PC-3 (cell line): ENCODE data around the gene MORN5.

Source experiments
- EZH2 ChIP-seq: fragments of 300-600 bp; sonication (generic); IDR thresholded peaks from one replicate; pipeline ENCODE4 v1.6.1; 2017; ENCODE audit warnings: antibody characterized with exemption, mild to moderate bottlenecking, low read length; ENCODE audit not compliant: unreplicated experiment
- TF ChIP-seq, protein P1 (sequence below): fragments of 300-600 bp; sonication (generic); conservative IDR thresholded peaks from 2 replicates; pipeline ENCODE4 v1.5.1; 2017; ENCODE audit warnings: antibody characterized with exemption, low read depth, mild to moderate bottlenecking, low read length

- TF ChIP-seq, protein P1, sequence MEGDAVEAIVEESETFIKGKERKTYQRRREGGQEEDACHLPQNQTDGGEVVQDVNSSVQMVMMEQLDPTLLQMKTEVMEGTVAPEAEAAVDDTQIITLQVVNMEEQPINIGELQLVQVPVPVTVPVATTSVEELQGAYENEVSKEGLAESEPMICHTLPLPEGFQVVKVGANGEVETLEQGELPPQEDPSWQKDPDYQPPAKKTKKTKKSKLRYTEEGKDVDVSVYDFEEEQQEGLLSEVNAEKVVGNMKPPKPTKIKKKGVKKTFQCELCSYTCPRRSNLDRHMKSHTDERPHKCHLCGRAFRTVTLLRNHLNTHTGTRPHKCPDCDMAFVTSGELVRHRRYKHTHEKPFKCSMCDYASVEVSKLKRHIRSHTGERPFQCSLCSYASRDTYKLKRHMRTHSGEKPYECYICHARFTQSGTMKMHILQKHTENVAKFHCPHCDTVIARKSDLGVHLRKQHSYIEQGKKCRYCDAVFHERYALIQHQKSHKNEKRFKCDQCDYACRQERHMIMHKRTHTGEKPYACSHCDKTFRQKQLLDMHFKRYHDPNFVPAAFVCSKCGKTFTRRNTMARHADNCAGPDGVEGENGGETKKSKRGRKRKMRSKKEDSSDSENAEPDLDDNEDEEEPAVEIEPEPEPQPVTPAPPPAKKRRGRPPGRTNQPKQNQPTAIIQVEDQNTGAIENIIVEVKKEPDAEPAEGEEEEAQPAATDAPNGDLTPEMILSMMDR: no peak
- TF ChIP-seq EZH2: no peak
These were observed 42.4 kb downstream of the MORN5 start for GRCh38 chr9:122202111-122202510.
